ENCODE measurements around the gene ERICH2.

ERICH2 gene

DNA sequence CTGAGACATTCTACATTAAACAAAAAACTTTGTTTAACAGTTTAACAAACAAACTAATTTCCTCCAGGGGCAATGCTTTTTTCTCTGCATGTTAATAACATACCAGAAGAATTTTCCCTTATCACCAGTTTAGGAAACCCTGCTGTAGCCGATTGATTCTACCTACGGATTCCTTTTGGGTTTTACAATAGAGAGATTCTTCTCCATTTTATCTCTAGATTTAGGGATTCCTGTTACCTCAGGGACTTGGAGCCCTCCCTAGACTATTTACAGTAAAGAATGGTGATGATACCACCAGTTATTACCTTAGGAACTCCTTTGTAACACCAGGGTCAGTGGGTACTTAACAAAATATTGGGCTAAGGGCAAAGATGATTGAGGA lies 5.3 kb upstream of the ERICH2 start:
- DNase-seq = no peak

DNA sequence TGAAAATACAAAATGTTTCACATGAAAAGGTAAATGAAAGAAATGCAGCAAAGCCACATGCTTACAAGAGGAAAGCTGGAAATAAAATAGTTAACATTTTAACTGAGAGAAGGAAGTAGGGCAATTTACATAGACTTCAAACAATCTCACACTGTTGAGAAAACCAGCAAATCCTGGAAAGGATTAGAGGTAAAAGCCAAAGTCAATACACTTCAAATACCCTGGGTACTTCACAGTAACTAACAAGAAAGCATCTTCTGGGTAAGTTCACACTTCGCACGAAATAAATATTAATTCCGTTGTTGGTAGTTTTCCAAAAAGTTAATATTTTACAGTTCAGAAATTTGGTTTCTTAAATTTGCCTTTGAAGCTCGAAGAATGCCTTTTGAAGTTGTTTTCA lies 3.5 kb upstream of the ERICH2 start:
- no peak for DNase-seq

DNA sequence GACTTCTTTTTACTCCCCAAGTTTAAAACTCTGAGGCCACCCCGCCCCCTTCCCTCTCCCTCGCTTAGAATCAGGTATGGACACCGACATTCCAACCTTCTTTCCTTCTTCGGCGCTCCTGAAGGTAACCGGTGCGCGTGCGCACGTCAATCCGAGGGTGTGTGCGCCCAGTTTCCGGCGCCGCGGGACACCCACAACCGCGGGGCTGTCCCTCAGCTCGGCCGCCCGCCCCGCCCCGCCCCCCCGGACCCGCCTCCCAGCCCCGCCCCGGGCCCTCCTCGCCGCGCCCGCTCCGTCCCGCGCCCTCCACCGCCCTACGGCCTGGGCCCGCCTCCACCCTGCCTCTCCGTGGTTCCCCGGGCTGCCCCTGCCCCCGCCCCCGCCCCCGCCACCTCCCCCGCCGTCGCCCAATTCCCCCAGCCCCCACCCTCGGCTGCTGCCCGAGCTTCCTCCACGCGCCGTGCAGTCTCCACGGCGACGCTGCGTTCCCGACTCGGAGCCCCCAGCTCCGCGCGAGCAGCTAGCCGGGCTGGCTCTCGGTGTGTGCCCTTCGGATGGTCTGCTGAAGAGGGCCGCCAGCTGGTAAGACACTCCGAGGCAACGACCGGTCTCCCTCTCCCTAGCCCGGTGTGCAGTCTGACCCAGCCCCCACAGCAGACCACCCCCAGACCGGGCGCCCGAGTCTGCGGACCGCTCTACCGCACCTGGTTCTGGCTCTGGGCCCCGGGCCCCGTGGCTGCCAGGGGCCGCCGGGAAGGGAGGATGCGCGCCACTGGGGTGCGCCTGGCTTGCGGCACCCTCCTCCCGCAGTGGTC lies 635 bp downstream of the ERICH2 start:
- DNase-seq = peak; percentile 63

DNA sequence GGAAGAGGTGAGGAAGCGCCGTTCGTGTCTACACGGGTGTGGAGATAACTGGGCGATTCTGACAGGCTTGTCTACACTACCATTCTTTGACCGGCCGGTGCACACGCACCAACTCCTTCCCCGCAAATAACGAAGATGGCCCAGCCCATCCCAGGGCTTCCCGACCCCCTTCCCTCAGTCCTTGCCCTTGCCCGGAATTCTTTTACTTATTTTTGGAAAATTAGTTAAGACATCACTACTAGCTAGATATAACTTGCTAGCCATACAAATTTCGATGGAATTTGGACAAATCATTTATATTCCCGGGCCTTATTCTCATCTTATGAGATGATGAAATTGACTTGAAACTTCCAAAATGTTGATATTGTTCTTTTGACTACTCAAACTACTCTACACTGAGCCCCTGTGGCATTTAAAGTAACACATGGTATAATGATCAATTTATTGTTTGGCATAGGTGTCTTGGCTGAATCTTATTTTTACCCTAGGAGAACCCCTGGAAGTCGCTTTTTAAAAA lies 1.3 kb downstream of the ERICH2 start:
- no peak for DNase-seq

DNA sequence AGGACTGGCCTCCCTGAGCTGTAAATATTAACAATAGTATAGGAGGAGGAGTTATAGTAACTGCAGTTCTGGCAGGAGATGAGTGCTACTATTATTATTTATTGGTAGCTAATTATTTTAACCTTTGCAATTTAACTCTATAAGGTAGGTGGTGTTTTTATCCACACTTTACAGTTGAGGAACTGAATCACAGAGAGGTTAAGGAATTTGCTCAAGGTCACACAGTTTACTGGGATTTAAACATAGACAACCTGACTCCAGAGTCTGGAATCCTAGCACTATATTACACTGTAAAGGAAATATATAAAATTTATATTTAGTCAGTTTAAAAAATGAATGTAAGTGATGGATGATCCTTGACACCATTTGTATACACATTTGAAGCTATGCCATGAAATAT lies 2.1 kb downstream of the ERICH2 start:
- DNase-seq = no peak

DNA sequence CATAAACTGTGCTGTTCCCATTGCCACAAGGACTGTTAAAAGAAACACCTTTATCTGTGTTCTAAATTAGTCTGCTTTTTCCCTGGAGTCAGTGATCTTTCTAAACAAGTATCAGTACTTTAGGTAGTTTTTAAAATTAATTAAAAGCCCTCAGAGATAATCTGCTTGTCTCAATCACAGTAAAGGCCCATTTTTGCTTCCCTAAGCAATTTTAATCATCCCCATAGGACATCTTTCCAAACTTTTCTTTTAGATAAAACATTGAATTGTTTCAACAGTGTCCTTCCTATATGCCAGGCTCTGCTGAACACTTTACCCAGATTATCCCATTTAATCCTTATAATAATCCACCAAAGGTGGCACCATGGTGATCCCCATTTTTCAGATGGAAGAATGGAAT lies 3.9 kb downstream of the ERICH2 start:
- no peak for DNase-seq

DNA sequence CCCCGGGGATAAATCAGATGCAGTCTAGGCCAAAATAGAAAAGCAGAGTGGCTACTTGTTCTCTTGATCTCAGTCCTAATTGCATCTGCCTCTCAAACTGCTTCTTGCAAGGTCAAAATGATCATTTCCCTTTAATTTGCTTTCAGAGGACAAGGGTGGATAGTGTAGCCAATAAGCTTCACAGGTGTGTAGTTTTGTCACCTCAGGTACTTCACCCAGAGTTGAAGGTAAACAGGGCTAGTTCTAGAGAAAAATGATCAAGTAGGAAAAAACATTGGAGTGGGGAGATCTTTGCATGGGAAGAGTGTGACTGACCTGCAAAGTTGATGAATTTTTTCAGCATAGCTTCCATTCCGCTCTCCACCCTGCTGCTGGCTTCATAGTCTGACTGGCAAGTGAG lies 8.7 kb downstream of the ERICH2 start:
- DNase-seq = no peak

DNA sequence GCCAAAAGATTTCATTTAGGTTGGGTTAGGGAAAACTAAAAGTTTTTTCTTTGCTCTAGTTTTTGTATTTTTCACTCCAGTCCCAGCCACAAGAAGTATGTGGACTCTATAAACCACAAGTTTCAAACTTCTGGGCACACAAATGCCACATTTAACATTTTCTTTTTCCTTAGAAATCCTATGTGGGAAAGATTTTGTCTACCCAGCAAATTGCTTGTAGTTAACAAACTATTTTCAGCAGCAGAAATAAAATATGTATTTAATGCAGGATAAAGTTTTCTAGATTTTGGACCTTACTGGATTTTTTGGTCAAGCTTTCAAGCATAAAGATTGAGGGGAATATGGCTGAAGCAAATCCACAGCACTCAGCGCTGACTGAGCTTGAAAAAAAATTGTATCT lies 9.1 kb downstream of the ERICH2 start:
- DNase-seq = no peak

DNA sequence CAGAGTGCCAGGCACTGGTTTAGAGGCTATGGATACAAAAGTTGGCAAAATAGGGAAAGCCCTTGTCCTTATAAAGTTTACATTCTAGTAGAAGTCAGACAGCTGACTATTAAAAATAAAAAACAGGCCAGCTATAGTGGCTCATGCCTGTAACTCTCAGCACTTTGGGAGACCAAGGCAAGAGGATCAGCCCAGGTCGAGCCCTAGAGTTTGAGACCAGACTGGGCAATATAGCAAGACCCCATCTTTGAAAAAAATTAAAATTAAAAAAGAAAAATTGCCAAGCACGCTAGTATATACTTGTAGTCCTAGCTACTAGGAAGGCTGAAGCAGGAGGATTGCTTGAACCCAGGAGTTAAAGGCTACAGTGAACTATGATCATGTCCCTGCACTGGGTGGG lies 12.5 kb downstream of the ERICH2 start:
- DNase-seq = no peak

DNA sequence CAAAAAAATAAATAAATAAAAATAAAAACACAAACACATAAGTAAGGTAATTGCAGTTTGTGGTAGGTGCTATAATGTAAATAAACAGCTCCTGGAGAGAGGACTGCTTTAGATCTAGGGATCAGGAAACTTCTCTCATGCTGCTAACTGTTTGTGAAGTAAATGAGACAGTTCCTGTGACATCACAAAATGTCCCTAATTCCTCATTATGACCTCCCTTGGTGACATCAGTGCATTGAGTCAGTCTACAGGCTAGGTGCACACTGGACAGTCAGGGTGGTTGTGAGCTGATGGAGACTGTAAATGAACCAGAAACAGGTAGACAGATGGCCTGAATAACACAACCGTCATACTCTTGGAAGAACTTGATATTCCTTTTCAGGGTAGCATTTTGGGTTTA lies 13.4 kb downstream of the ERICH2 start:
- no peak for DNase-seq

DNA sequence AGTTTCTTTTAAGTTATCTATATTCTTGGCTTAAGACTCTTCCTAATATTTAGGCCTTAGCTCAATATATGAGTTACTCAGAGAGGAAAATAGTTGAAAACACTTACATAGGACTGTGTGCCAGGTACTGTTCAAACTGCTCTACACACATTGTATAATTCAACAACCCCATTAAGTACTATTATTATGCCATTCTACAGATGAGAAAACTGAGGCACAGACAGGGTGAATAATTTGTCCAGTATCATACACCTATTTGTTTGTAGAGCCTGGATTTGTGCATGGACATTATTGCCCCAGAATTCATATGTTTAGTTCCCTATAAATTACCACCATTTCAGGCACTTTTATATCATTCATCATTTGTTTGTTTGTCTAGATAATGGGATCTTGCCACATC lies 28.8 kb downstream of the ERICH2 start:
- no peak for DNase-seq

DNA sequence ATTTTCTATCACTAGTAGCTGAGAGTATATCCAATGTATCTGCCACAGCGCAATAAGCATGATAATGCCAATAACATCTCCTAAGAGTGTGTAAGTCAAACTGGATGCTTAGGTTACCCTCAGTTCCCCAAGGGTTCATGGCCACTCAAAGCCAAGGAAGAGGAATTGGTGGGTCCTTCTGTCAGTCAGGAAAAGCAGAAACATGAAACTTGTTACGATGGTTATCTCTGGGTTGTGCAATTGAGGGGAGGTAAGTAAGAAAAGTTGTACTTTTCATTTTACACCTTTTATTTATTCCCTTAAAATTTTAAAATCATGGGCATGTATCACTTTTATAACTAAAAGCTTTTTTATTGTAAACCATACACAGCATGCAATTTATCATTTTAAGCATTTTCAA lies 36.4 kb downstream of the ERICH2 start:
- DNase-seq = no peak

DNA sequence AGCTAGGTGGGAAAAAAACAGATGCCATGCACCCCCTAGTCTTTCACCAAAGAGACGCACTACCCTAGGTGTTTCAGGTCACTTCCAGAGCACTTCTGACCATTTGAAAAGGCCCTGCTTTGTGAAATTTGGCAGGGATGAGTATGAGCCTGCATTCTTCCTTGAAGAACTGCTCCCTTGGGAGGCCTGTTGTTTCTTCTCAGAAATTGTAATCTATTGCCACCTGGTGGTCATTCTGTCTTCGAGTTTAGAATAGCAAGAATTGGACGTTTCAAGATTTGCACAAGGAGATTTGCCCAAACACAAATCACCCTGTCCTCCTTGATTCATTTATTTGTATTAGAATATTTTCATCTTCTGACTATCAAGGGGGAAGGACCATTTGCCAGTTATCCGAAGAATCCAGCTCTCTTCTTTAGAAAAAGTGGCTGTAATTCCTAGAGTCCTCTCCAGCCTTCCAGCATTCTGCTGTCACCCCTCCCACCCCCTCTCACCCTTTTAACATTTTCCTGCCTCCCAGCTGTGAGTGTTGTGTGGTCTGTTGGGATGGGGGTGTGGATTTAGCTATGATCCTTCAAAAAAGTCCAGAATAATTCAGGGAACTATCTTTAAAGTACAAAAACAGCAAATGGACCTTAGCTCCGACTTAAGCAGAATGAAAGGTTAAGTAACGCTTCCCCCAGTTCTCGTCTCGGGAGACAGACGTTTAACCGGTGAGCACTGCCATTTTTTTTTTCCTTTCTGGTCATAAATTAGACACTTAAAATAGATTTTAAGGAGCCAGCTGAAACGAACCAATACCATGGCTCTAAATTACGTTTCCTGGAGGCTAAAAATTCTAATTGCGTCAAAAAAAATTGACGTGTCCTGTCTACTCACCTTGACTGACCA lies 42.8 kb downstream of the ERICH2 start:
- DNase-seq = no peak

DNA sequence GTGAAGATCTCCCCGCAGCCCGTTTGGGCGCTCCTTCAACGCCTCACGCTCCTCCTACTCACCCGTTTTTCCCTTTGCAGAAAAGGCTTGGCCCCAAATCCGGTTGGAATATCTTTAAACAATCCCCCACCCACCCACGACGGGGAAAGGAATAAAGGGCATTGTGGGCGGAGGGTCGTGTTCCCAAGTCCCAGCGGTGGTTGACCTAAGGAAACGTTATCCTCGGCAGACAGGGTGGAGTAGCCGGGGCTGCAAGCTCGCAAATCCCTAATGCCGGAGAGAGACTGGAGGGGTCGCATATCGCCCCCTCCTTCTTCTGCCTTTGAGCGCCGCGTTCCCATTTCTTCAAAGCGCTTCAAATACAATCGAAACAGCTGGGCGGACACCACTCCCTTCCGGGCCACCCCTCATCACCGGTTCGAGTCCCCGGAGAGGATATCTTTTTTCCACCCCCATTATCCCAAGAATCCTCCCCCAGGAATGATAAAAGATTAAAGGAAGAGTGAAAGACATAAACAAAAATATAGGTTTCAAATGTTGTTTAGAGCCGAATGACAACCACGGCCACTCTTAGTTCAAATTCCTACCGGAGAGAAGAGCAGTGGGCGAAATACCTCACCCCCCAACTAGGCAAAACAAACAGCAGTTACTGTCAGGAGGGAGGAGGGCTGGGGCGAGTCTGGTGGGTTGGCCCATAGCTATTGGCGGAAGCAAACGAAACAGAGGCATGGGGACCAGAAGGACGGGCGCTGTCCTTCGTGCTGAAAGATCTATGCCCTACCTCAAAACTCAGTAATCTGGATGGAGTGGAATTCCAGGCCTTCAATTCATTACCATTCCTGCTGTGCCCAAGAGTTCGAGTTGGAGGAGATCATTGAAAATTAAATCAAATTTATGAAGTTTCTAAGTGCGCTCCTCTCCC lies 43.7 kb downstream of the ERICH2 start:
- peak; percentile 13 for DNase-seq

DNA sequence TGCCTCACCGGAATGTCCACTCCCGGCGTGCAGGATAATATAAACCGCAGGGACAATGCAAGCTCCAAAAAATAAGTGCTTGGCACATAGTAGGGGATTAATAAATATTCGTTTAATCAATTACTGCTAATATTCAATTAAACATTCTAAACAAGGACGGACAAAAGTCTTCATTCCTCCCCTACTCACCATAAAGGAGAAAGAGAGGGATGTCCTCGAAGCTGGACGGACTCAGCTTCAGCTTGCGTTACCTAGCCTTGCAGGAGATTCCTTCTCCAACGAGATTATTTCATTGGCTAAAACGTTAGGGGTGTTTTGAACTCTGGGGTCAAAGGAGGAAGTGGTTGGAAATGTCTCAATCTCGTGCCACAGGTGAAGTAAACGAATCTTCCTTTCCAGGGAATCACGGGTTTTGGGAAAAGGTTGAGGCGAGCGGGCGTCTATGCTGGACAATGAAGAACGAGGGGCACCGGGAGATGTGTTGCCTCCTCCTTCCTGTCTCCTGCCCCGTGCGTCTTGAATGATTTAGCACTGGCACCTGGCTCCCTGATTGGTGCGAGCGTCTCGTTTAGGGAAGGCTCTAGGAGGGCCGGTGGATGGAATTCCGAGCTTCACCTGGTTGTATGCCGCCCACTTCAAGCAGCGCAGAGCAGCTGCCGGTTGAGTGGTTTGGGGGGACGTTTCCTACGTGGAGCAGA lies 44.5 kb downstream of the ERICH2 start:
- no peak for DNase-seq

DNA sequence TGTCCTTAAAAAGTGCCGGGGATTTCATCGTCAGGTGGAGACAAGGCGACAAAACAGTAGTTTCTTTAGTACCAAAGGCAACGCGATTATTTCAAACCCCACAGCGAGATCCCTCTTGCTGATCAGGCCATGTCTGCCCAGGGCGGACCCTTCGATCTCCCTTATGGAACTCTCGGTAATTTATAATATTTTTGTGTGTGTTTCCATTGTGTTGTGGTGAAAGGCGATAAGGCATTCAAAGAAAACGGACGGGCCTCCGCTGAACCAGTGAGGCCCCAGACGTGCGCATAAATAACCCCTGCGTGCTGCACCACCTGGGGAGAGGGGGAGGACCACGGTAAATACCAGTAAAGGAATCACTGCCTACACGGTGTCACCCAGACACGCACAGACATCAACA lies 45.1 kb downstream of the ERICH2 start:
- no peak for DNase-seq

DNA sequence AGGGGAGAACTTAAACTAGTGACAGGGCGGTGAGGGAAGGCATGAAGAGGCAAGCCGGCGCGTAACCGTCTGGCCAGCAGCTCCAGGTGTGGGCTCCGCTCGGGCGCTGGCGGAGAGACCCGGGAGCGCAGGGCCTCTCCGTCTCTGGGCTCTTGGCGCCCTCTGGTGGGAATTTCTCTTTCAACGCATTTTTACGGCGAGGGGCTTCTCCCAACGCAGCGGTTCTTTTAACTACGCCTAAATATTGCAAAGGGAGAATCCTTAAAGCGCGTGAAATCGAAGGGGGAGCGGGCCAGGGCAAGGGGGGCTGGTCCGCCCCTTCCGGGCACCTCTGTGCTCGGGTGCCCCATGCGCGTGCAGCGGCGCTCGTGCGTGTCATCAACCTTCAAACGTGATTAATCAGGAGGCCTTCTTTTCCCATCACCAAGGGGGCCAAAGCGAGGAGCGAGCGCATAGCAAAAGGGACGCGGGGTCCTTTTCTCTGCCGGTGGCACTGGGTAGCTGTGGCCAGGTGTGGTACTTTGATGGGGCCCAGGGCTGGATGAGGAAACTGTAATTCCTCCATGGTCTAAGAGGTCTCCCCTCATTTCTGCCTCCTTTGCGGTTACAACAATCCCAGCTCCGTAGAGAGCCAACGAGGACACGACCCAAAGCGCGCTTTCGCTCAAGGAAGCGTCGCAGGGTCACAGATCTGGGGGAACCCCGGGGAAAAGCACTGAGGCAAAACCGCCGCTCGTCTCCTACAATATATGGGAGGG lies 45.7 kb downstream of the ERICH2 start:
- DNase-seq = peak; percentile 67

DNA sequence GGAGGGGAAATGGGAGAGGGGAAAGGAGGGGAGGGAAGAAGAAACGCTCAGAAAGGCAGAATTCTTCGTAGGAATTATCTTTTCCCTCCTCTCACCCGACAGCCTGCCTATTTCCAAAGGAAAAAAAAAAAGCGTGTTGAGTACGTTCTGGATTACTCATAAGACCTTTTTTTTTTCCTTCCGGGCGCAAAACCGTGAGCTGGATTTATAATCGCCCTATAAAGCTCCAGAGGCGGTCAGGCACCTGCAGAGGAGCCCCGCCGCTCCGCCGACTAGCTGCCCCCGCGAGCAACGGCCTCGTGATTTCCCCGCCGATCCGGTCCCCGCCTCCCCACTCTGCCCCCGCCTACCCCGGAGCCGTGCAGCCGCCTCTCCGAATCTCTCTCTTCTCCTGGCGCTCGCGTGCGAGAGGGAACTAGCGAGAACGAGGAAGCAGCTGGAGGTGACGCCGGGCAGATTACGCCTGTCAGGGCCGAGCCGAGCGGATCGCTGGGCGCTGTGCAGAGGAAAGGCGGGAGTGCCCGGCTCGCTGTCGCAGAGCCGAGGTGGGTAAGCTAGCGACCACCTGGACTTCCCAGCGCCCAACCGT lies 46.4 kb downstream of the ERICH2 start, which contains the start of gene GAD1:
Gene GAD1 (plus strand): TSS at position 384 of the 589 bp plus-strand sequence. CDS start 1,705 bp downstream, outside the sequence.
- DNase-seq = peak; percentile 69

DNA sequence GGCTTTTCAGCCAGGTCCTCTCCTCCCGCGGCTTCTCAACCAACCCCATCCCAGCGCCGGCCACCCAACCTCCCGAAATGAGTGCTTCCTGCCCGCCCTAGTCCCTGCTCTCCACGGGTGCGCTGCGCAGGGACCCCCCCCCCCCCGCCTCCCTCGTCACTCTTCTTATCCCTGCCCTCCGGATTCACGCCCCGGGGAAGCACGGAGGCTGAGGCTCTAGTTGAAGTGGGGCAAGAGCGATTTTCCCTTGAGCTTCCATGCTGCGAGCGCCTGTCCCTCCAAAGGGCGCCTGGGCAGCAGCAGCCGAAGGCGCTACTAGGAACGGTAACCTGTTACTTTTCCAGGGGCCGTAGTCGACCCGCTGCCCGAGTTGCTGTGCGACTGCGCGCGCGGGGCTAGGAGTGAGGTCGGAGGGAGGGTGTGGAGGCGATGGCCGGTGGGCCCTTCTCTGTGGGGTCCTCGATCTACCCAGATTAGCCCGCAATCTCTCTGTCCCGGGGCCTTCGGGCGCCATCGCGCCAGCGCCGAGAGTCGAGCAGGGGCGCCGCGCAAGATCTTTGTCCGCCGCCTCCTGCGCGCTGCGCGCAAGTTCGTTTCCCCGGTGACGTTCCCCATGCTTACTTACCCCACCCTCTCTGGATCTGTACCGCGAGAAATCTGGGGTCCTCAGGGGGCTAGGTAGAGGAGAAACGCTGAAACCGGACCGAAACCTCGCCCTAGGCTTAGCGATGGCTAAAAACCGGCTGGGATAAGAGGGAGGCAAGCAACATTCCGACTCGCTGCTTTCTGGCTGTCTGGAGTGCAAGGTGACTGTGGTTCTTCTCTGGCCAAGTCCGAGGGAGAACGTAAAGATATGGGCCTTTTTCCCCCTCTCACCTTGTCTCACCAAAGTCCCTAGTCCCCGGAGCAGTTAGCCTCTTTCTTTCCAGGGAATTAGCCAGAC lies 47.2 kb downstream of the ERICH2 start:
- peak; percentile 27 for DNase-seq
